HepG2 (cell line): ENCODE results near the gene SCYGR8.
A peak's percentile ranks its signal among the peaks of the same experiment; 100 is the strongest.

Experiments
- CREB1 ChIP-seq, 2 experiments: fragments of 450-650 bp in 1 of 2; IDR thresholded peaks; 2 replicates each; pipeline ENCODE4 v1.6.1; 2016 to 2017; ENCODE audit warnings: control low read depth in 1 of 2, mild to moderate bottlenecking in 1 of 2, missing compliant biosample characterization in 1 of 2, missing genetic modification characterization in 1 of 2
- ESRRA ChIP-seq: sonication (generic); formaldehyde crosslinking; IDR thresholded peaks from 2 replicates; pipeline ENCODE4 v1.5.1; 2020; ENCODE audit warnings: mild to moderate bottlenecking, low read depth, missing genetic modification reagents
- NFATC3 ChIP-seq: sonication (generic); formaldehyde crosslinking; IDR thresholded peaks from 2 replicates; pipeline ENCODE4 v1.5.1; 2020; ENCODE audit warnings: mild to moderate bottlenecking, missing genetic modification reagents
- POLR2A ChIP-seq, 2 experiments: IDR thresholded peaks; 2 replicates each; pipeline ENCODE4 v1.6.1; 2011; ENCODE audit warnings: low read depth in 2 of 2, low read length in 2 of 2, mild to moderate bottlenecking in 1 of 2, moderate library complexity in 1 of 2; ENCODE audit not compliant: insufficient read depth in 1 of 2
- SMARCE1 ChIP-seq: fragments of 450-650 bp; IDR thresholded peaks from 2 replicates; pipeline ENCODE4 v1.6.1; 2017; ENCODE audit warnings: borderline replicate concordance
- SUZ12 ChIP-seq: fragments of 150-350 bp; IDR thresholded peaks from 2 replicates; pipeline ENCODE4 v1.6.1; 2014; ENCODE audit warnings: low read depth, low read length
- TF ChIP-seq, protein P1 (sequence below): sonication (generic); formaldehyde crosslinking; IDR thresholded peaks from 2 replicates; pipeline ENCODE4 v1.4.0; 2020; ENCODE audit warnings: missing genetic modification reagents
- TF ChIP-seq, protein P2 (sequence below): sonication (generic); formaldehyde crosslinking; IDR thresholded peaks from 2 replicates; pipeline ENCODE4 v1.5.1; 2020; ENCODE audit warnings: mild to moderate bottlenecking, missing genetic modification reagents, borderline replicate concordance
- TF ChIP-seq, protein P3 (sequence below): sonication (generic); formaldehyde crosslinking; IDR thresholded peaks from 2 replicates; pipeline ENCODE4 v1.5.0; 2020; ENCODE audit warnings: missing genetic modification reagents, mild to moderate bottlenecking, borderline replicate concordance

DNA sequence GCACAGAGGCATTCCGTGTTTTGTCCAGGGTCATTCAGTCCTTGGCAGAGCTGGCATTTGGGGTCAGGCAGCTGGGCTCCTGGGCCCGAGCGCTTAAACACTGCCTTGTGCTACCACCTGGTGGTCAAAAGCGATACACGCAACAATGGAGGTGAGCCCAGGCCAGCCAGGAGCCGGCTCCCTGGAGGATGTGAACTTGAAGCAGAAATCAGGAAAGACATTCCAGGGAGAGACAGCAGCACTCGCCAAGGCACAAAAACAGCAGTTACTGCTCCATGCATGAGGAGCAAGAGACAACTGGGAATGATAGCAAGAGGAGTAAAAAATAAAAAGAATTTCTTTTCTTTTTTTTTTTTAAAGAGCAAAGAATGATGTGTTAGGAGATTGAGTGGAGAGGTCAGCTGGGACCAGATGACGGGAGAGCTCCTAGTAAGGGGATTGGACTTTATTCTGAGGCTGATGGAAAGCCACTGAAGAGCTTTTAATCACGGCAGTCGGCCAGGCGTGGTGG, 20.7 kb downstream of the SCYGR8 start:
- TF ChIP-seq, protein P1, sequence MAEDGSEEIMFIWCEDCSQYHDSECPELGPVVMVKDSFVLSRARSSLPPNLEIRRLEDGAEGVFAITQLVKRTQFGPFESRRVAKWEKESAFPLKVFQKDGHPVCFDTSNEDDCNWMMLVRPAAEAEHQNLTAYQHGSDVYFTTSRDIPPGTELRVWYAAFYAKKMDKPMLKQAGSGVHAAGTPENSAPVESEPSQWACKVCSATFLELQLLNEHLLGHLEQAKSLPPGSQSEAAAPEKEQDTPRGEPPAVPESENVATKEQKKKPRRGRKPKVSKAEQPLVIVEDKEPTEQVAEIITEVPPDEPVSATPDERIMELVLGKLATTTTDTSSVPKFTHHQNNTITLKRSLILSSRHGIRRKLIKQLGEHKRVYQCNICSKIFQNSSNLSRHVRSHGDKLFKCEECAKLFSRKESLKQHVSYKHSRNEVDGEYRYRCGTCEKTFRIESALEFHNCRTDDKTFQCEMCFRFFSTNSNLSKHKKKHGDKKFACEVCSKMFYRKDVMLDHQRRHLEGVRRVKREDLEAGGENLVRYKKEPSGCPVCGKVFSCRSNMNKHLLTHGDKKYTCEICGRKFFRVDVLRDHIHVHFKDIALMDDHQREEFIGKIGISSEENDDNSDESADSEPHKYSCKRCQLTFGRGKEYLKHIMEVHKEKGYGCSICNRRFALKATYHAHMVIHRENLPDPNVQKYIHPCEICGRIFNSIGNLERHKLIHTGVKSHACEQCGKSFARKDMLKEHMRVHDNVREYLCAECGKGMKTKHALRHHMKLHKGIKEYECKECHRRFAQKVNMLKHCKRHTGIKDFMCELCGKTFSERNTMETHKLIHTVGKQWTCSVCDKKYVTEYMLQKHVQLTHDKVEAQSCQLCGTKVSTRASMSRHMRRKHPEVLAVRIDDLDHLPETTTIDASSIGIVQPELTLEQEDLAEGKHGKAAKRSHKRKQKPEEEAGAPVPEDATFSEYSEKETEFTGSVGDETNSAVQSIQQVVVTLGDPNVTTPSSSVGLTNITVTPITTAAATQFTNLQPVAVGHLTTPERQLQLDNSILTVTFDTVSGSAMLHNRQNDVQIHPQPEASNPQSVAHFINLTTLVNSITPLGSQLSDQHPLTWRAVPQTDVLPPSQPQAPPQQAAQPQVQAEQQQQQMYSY = no peak
- TF ChIP-seq SUZ12 = no peak
- TF ChIP-seq, protein P2, sequence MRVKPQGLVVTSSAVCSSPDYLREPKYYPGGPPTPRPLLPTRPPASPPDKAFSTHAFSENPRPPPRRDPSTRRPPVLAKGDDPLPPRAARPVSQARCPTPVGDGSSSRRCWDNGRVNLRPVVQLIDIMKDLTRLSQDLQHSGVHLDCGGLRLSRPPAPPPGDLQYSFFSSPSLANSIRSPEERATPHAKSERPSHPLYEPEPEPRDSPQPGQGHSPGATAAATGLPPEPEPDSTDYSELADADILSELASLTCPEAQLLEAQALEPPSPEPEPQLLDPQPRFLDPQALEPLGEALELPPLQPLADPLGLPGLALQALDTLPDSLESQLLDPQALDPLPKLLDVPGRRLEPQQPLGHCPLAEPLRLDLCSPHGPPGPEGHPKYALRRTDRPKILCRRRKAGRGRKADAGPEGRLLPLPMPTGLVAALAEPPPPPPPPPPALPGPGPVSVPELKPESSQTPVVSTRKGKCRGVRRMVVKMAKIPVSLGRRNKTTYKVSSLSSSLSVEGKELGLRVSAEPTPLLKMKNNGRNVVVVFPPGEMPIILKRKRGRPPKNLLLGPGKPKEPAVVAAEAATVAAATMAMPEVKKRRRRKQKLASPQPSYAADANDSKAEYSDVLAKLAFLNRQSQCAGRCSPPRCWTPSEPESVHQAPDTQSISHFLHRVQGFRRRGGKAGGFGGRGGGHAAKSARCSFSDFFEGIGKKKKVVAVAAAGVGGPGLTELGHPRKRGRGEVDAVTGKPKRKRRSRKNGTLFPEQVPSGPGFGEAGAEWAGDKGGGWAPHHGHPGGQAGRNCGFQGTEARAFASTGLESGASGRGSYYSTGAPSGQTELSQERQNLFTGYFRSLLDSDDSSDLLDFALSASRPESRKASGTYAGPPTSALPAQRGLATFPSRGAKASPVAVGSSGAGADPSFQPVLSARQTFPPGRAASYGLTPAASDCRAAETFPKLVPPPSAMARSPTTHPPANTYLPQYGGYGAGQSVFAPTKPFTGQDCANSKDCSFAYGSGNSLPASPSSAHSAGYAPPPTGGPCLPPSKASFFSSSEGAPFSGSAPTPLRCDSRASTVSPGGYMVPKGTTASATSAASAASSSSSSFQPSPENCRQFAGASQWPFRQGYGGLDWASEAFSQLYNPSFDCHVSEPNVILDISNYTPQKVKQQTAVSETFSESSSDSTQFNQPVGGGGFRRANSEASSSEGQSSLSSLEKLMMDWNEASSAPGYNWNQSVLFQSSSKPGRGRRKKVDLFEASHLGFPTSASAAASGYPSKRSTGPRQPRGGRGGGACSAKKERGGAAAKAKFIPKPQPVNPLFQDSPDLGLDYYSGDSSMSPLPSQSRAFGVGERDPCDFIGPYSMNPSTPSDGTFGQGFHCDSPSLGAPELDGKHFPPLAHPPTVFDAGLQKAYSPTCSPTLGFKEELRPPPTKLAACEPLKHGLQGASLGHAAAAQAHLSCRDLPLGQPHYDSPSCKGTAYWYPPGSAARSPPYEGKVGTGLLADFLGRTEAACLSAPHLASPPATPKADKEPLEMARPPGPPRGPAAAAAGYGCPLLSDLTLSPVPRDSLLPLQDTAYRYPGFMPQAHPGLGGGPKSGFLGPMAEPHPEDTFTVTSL (CRISPR knock-in tag) = no peak; the same call in 1 of the 2 replicates
- no peak for TF ChIP-seq SMARCE1
- TF ChIP-seq CREB1 (IDR thresholded peaks at IDR 0.05) = no peak
- TF ChIP-seq CREB1 (CRISPR knock-in tag; IDR thresholded peaks at IDR 0.05) = no peak
- TF ChIP-seq POLR2A (IDR thresholded peaks at IDR 0.05; ENCODE audit: insufficient read depth in 1 of 2, low read depth in 2 of 2, low read length in 2 of 2) = no peak
- peak; percentile 71 for TF ChIP-seq ESRRA
- TF ChIP-seq, protein P3, sequence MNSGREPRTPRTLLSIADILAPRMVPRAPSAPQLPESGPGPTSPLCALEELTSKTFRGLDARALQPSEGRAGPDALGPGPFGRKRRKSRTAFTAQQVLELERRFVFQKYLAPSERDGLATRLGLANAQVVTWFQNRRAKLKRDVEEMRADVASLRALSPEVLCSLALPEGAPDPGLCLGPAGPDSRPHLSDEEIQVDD = no peak
- TF ChIP-seq NFATC3 = no peak
